B cell (primary cell): ENCODE data around the gene MRPL36. TPM values are rescaled to one million over a fixed set of nuclear protein-coding genes. Genes with fewer than 3 reads are reported as not detected.

Experiments used
- ATAC-seq: fragments of 200-7000 bp; cut with Tn5 transposase; one replicate; pipeline ENCODE4 v1.10.0; 2021; ENCODE audit warnings: low read depth, mild to moderate bottlenecking, moderate number of reproducible peaks, moderate library complexity
- CTCF ChIA-PET: fragments of 350-600 bp; sonication (Branson Sonifier 250); formaldehyde crosslinking; loops from one replicate; lab custom pipeline; 2021; ENCODE audit warnings: antibody characterized with exemption, inconsistent platforms; lab: Charles Lee
- POLR2A ChIA-PET: fragments of 350-600 bp; sonication (Branson Sonifier 250); formaldehyde crosslinking; loops from one replicate; lab custom pipeline; 2021; ENCODE audit warnings: antibody characterized with exemption; lab: Charles Lee
- DNase-seq: peaks from one replicate; pipeline ENCODE4 v3.0.0; 2013
- H2AFZ ChIP-seq: 2 replicates; pipeline ENCODE4 v1.6.1; 2012; ENCODE audit warnings: mild to moderate bottlenecking, low read depth, low read length; ENCODE audit not compliant: insufficient read depth, poor library complexity, severe bottlenecking
- H3K27ac ChIP-seq, 2 donors: 1 replicate in 1 of 2; 2 replicates in 1 of 2; pipeline ENCODE4 v1.5.1; 2012 to 2013; ENCODE audit warnings: low read length in 2 of 2, mild to moderate bottlenecking in 2 of 2, moderate library complexity in 1 of 2
- H3K27me3 ChIP-seq, 4 experiments: fragments of 200-600 bp in 1 of 4; sonication (generic) in 1 of 4; replicated peaks in 1 of 4; 1 replicate in 2 of 4; 2 replicates in 2 of 4; pipeline versions ENCODE4 v1.6.1 to v1.7.0; 2013 to 2016; ENCODE audit warnings: low read length in 3 of 4, mild to moderate bottlenecking in 2 of 4, mixed read lengths in 1 of 4, moderate library complexity in 1 of 4; ENCODE audit not compliant: insufficient read depth in 4 of 4, control insufficient read depth in 3 of 4; ENCODE audit errors: control extremely low read depth in 1 of 4
- H3K36me3 ChIP-seq, 2 experiments: replicated peaks in 1 of 2; 1 replicate in 1 of 2; 2 replicates in 1 of 2; pipeline versions ENCODE4 v1.6.1 to v1.7.1; 2013; ENCODE audit warnings: low read length in 1 of 2; ENCODE audit not compliant: insufficient read depth in 2 of 2, control insufficient read depth in 1 of 2; ENCODE audit errors: control extremely low read depth in 1 of 2, extremely low read depth in 1 of 2
- H3K4me1 ChIP-seq, 2 donors: fragments of 200-600 bp in 1 of 2; sonication (generic) in 1 of 2; 1 replicate in 1 of 2; 2 replicates in 1 of 2; pipeline versions ENCODE4 v1.5.1 to v1.6.1; 2013 to 2017; ENCODE audit warnings: low read length in 2 of 2; ENCODE audit not compliant: control insufficient read depth in 2 of 2, insufficient read depth in 2 of 2
- H3K4me2 ChIP-seq: replicated peaks from 2 replicates; pipeline ENCODE3; 2012; ENCODE audit warnings: mild to moderate bottlenecking, low read depth, low read length; ENCODE audit not compliant: poor library complexity, severe bottlenecking
- H3K4me3 ChIP-seq, 5 experiments: fragments of 200-600 bp in 1 of 5; sonication (generic) in 1 of 5; 1 replicate in 3 of 5; 2 replicates in 2 of 5; pipeline versions ENCODE4 v1.5.1 to v1.7.0; 2011 to 2016; ENCODE audit warnings: low read length in 4 of 5, mild to moderate bottlenecking in 4 of 5, low read depth in 2 of 5, control low read depth in 1 of 5, moderate library complexity in 1 of 5; ENCODE audit not compliant: insufficient read depth in 1 of 5; ENCODE audit errors: control extremely low read depth in 1 of 5, extremely low read depth in 1 of 5
- H3K79me2 ChIP-seq: fragments of 200-600 bp; sonication (generic); one replicate; pipeline ENCODE4 v1.6.0; 2016; ENCODE audit warnings: low read length; ENCODE audit not compliant: control insufficient read depth, insufficient read depth
- H3K9ac ChIP-seq: fragments of 200-600 bp; sonication (generic); 2 replicates; pipeline ENCODE4 v1.6.1; 2017; ENCODE audit warnings: mild to moderate bottlenecking, low read length, moderate library complexity
- H3K9me3 ChIP-seq, 3 donors: one replicate each; pipeline versions ENCODE4 v1.6.1 to v1.7.1; 2013; ENCODE audit warnings: low read length in 2 of 3; ENCODE audit not compliant: control insufficient read depth in 2 of 3, insufficient read depth in 1 of 3; ENCODE audit errors: control extremely low read depth in 1 of 3
- H4K20me1 ChIP-seq: 2 replicates; pipeline ENCODE4 v1.6.0; 2012; ENCODE audit warnings: mild to moderate bottlenecking, low read length; ENCODE audit not compliant: insufficient read depth, control insufficient read depth, poor library complexity, severe bottlenecking
- H3K27ac Mint-ChIP-seq: one replicate; pipeline ENCODE4 v1.8.0; 2021; ENCODE audit warnings: mixed read lengths
- H3K27me3 Mint-ChIP-seq: one replicate; pipeline ENCODE4 v1.8.0; 2021; ENCODE audit warnings: mixed read lengths
- H3K4me1 Mint-ChIP-seq: one replicate; pipeline ENCODE4 v1.8.0; 2021; ENCODE audit warnings: mixed read lengths
- H3K4me3 Mint-ChIP-seq: one replicate; pipeline ENCODE4 v1.8.0; 2021; ENCODE audit warnings: mixed read lengths
- H3K9me3 Mint-ChIP-seq: one replicate; pipeline ENCODE4 v1.8.0; 2022; ENCODE audit warnings: mixed read lengths; ENCODE audit not compliant: insufficient read depth
- EZH2 ChIP-seq: IDR thresholded peaks from 2 replicates; pipeline ENCODE4 v1.6.1; 2012; ENCODE audit warnings: borderline replicate concordance, low read depth, mild to moderate bottlenecking, moderate library complexity, low read length; ENCODE audit not compliant: insufficient read depth, poor library complexity, severe bottlenecking
- WGBS: methylation state at CpG from one replicate; pipeline ENCODE4 v1.1.5; 2013; ENCODE audit warnings: missing lambda C conversion rate; ENCODE audit not compliant: insufficient coverage; 5-methylcytosine and 5-hydroxymethylcytosine counted together
- intact Hi-C: fragments of 100-400 bp; cut with micrococcal nuclease; formaldehyde crosslinking; loops from one replicate; pipeline ENCODE4 v1.10.0; 2022
- polyA plus RNA-seq: library from polyadenylated mRNA; depleted of rRNA; stranded (reverse); fragments of >200 nt; gene quantifications from 2 replicates; pipeline ENCODE4 v1.2.3, GENCODE V29; 2012
- total RNA-seq, 2 donors: library from RNA; stranded (reverse); fragments of 120-200 nt in 1 of 2; gene quantifications; 1 replicate in 1 of 2; 2 replicates in 1 of 2; pipeline versions ENCODE4 v1.2.3 to v1.2.4, GENCODE V29; 2013 to 2022
- TF ChIP-seq, protein P1 (sequence below): fragments of 200-600 bp; IDR thresholded peaks from one replicate; pipeline ENCODE4 v1.8.0; 2022; ENCODE audit warnings: antibody characterized with exemption, mild to moderate bottlenecking

Gene MRPL36
- total and polyA plus RNA-seq, 2 donors (not counting 1 experiment from before 2014, with no cell fraction given) = 12.5 to 25.0 TPM

DNA sequence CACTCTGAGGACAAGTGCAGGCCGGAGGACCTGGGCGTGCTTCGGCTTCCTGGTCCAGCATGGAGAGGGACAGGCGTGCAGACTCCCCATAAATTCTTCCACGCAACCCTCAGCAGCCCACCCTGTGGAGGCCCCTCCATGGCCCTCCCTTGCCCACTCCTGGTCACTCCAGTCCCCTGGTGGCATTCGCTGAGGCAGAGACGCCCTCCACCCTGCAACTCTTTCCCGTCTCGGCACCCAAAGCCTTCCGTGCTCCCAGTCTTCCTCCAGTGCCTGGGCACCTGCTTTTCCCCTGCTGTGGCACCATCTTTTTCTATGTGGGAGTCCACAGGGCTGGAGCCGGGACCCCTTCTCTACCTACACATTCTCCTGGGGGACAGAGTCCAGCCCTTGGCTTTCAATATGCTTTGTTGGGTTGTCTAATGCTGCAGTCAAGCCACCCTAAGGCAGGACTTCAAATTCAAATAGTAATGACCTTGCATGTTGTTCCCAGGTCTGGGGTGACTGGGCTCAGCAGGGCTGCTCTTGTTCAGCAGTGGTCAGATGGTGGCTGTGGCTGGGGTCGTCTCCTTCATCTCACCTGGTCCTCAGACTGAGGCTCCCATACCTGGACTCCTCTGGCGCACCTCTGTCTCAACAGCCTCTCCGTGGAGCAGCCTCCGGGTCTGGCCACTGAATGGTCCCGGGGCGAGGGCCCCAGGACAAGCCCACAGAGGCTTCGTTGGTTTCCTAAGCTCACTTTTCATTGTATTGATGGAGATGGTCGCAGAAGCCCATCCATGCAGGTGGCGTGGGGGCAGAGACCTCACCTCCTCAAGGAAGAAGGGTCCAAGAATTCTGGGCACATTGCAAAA is 15.2 kb downstream of the MRPL36 start:
- H3K79me2 ChIP-seq = no peaks in the 10 kb centered on the region
- H3K4me1 ChIP-seq = peaks cover 10 to 18% of the 10 kb centered on the region in 2 donors
- Mint-ChIP-seq H3K4me1 (peaks cover 17% of the 10 kb centered on the region), H3K27ac (no peak overlapping the region), H3K9me3 (no peaks in the 10 kb centered on the region), H3K4me3 (no peak overlapping the region), H3K27me3 (peaks cover 17% of the 10 kb centered on the region)
- no peak overlapping the region for H3K9ac ChIP-seq
- no peak overlapping the region for H2AFZ ChIP-seq
- CTCF ChIA-PET = no interaction called here
- no peak overlapping the region for H3K4me2 ChIP-seq
- POLR2A ChIA-PET = no interaction called here
- 88% methylated on average over 15 of the region's 20 CpGs for WGBS
- peaks cover 0 to 7% (median 0%) of the 10 kb centered on the region in 3 donors for H3K9me3 ChIP-seq
- ATAC-seq (no peak), DNase-seq (no peak)
- H4K20me1 ChIP-seq = no peaks in the 10 kb centered on the region
- H3K4me3 ChIP-seq = no peak overlapping the region
- no peak for TF ChIP-seq EZH2
- TF ChIP-seq, protein P1, sequence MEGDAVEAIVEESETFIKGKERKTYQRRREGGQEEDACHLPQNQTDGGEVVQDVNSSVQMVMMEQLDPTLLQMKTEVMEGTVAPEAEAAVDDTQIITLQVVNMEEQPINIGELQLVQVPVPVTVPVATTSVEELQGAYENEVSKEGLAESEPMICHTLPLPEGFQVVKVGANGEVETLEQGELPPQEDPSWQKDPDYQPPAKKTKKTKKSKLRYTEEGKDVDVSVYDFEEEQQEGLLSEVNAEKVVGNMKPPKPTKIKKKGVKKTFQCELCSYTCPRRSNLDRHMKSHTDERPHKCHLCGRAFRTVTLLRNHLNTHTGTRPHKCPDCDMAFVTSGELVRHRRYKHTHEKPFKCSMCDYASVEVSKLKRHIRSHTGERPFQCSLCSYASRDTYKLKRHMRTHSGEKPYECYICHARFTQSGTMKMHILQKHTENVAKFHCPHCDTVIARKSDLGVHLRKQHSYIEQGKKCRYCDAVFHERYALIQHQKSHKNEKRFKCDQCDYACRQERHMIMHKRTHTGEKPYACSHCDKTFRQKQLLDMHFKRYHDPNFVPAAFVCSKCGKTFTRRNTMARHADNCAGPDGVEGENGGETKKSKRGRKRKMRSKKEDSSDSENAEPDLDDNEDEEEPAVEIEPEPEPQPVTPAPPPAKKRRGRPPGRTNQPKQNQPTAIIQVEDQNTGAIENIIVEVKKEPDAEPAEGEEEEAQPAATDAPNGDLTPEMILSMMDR = no peak
- no peak overlapping the region for H3K27ac ChIP-seq
- peaks cover 0 to 8% (median 0%) of the 10 kb centered on the region in 4 experiments for H3K27me3 ChIP-seq
- H3K36me3 ChIP-seq = no peaks in the 10 kb centered on the region
- intact Hi-C loops = no loop called here

DNA sequence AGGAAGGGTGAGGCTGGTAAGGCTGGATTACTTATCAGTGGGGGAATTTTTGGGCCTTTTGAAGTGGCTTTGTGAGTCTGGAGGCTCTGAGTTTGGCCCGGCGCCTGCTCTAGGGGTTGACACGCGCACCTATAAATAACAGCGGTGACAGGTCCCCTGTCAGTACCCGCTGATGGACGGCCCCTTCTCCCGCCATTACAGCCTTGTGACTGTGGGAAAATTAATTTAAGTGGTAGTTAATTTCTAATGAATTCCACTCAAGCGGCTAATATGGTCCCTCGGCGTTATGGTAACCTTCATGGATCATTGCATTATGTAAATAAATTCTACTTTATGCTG is 16.5 kb downstream of the MRPL36 start:
- Mint-ChIP-seq H3K9me3 (no peaks in the 10 kb centered on the region), H3K4me3 (peak overlapping the region; percentile 66), H3K4me1 (peaks cover 17% of the 10 kb centered on the region), H3K27me3 (peaks cover 24% of the 10 kb centered on the region), H3K27ac (no peak overlapping the region)
- Histone ChIP-seq H3K4me3 (no peak overlapping the region), H3K4me2 (peak overlapping the region; percentile 52), H4K20me1 (no peaks in the 10 kb centered on the region), H3K36me3 (no peaks in the 10 kb centered on the region), H3K4me1 (peaks cover 10 to 18% of the 10 kb centered on the region in 2 donors), H3K9ac (no peak overlapping the region), H2AFZ (peak overlapping the region; percentile 46), H3K27ac (no peak overlapping the region), H3K79me2 (no peaks in the 10 kb centered on the region), H3K9me3 (peaks cover 0 to 3% (median 0%) of the 10 kb centered on the region in 3 donors), H3K27me3 (peaks cover 0 to 8% (median 0%) of the 10 kb centered on the region in 4 experiments)
- ATAC-seq = peak; percentile 24
- CTCF ChIA-PET = no interaction called here
- WGBS = 21% methylated on average over 5 of the region's 11 CpGs
- POLR2A ChIA-PET = no interaction called here
- TF ChIP-seq, protein P1 = no peak
- TF ChIP-seq EZH2 = no peak
- intact Hi-C loops = no loop called here
- no peak for DNase-seq
